Activated CD8-positive, alpha-beta memory T cell treated with anti-CD3 and anti-CD28 coated beads for 24 hours (primary cell): ENCODE measurements around the gene FMO3.

Experiments used
- DNase-seq: peaks from one replicate; pipeline ENCODE4 v3.0.0-alpha.2; 2020

Gene FMO3

DNA sequence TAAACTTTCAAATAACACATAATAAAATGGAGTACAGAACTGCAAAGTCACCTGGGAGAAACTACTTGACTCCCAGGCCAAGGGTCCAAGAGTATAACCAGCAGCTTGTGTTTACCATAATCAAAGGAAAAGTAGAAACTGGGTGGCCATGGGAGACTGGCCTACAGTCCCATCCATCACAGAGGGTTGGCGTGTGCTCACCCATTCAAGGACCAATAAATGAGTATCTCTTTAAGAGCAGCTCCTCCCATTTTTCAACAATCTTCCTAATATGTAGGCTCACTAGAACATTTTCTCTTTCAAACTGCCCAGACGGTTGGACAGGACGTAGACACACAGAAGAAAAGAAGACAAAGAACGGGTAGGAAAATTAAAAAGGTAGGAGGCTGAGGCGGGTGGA, at the start of gene FMO3:
Gene FMO3 (plus strand): TSS at position 302 of the 400 bp plus-strand sequence. CDS start 1,754 bp downstream, outside the sequence.
- DNase-seq: no peak

- DNase-seq: no peak
Observed at GRCh38 chr1:171048014-171048413, 42.7 kb upstream of the FMO3 start.

- no peak for DNase-seq
Observed at GRCh38 chr1:171052977-171053376, 37.7 kb upstream of the FMO3 start.

GRCh38 chr1:171055966-171056643, 34.6 kb upstream of the FMO3 start:
- DNase-seq: no peak

DNA sequence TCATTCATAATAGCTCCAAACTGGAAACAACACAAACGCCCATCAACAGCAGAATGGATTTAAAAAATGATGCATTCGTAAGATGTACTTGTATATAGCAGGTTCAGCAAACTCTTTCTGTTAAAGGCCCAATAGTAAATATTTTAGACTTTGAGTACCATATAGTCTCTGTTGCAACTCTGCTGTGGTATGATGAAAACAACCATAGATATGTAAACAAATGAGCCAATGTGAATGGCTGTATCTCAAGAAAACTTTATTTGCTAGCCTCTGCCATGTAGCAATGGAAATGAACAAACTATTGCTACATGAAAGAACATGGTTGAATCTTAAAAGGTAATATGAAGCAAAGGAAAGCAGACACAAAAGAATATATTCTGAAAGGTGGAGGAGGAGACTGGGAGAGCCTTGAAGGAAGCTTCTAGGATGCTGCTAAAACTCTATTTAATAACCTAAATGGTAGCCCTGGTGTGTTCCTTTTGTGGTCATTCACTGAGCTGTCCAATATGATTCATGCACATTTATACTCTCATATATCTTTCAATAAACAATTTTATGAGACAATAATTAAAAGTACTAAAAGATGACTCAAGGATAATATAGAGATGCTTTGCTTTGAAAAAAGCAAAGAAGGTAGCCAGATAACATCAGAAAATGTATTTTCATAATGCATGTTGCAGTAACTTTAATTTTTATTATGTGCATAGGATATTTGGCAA, 29.1 kb upstream of the FMO3 start:
- no peak for DNase-seq

- DNase-seq: no peak
Observed at GRCh38 chr1:171062902-171063301, 27.8 kb upstream of the FMO3 start.

DNA sequence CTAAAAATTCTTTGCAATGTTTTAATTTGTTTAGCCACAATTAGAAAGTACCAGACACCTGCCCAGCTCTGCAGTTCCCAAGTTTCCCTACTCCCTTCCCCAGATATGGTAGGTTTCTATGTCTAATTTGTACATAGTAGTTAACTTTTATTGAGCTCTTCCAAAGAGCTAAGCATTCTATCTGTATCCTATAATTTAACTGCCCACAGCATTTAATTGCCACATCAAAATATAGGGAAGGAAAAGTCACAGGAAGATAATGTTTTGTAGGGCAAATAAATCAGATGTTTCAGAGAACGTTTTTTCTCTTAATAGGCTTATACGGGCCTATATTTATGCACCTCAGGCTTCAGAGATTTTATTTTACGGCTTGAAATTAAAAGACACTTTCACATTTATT, 15.7 kb upstream of the FMO3 start:
- no peak for DNase-seq

DNA sequence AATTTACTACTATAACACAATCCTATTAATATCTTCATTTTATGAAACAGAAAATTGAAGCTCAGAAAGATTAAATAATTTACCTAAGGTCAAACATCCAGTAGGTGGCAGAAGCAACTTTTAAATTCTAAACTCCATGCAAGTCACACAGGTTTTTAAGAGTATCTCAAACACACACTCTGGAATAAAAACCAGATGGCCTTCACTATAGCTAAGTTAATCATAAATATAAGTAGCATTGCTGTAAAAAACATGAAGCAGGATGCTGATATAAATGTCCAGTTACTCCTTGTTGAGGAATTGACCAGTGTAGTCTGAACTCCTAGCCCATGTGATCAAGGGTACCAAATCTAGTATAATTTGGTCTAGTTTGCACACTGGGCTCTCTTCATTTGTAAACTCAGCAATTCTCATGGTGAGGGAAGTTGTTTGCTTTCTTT, 9.4 kb upstream of the FMO3 start:
- DNase-seq: no peak

GRCh38 chr1:171081763-171082201, 8.9 kb upstream of the FMO3 start:
- no peak for DNase-seq

DNA sequence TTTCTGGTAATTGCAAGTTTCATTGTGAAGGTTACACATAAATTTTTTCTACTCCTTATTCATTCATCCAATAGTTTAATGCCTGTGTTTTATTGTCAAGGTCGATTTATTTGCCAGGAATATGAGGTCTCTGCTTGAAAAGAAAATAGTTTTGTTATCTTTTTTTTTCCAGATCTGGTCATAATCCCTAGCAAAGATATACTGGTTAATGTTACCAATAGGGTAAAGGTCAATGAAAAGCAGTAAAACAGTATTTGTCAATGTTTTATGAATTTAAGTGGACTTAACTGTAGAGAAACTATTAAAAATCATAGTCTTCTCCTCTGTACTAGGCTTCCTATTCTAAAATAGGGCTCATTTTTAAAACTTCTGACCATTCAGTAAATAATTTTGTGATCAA, 8.1 kb upstream of the FMO3 start:
- no peak for DNase-seq

DNA sequence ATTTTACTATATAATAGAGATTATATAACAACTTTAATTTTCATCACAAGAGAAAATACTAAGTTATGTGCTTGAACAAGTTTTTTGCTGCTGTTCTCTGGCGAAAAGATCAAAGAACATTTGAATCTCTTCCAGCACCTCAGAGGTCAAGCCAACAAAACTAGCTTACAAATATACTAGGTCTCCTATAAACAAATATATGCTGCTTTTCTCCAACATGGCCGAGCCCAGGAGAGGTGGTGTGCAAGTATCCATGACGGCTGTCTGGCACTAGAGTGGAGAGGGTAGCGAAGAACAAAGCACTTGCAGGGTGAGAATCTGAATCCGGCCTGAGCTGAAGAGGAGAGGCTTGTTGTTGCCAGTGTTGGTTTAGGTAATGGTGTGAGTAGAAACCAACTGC, 7.5 kb upstream of the FMO3 start:
- DNase-seq: no peak

GRCh38 chr1:171084091-171084490, 6.6 kb upstream of the FMO3 start:
- DNase-seq: no peak

DNA sequence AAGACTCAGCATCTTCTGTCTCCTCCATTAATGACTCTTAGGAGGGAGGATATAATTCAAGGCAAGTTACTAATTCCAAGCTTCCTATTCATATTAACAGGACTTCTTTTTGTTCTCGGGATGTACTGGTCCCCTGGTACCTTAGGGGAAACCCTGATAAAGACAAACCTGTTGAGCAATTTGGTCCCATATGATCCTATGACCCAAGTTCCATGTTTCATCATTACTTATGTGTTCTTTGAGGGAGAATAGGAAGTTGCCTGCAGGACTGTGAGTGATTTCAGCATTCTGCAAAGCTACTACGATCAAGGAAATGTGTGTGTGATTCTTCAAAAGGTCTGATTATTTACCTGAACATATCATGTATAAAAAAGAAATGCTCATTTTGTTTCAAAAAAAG, 5.8 kb upstream of the FMO3 start:
- no peak for DNase-seq

- no peak for DNase-seq
Observed at GRCh38 chr1:171087896-171088295, 2.8 kb upstream of the FMO3 start.

- no peak for DNase-seq
Observed at GRCh38 chr1:171103862-171104261, 13.2 kb downstream of the FMO3 start.

DNA sequence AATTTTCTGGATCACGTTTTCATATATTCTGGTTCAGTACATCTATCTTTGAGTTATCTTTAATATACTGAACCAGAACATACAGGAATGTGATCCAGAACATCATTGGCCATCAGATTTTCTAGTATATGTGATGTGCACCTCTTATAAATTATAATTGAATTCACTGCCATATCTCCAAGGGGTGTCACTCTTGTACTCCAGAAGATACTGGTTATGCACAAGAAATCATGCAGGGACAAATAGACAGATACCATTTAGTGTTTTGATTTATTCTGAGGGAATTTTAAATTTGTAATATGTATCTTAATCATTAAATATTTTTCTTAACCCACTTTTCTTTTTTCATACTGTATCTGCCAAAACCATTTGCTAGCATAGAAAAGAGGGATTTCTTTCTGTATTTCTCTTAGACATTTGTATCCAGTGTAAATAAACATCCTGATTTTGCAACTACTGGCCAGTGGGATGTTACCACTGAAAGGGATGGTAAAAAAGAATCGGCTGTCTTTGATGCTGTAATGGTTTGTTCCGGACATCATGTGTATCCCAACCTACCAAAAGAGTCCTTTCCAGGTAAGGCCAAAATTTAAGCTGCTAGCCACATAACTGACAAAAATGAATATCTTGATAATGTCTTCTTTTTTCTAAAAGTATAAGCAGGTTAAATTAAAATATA, 16.7 kb downstream of the FMO3 start:
- no peak for DNase-seq

DNA sequence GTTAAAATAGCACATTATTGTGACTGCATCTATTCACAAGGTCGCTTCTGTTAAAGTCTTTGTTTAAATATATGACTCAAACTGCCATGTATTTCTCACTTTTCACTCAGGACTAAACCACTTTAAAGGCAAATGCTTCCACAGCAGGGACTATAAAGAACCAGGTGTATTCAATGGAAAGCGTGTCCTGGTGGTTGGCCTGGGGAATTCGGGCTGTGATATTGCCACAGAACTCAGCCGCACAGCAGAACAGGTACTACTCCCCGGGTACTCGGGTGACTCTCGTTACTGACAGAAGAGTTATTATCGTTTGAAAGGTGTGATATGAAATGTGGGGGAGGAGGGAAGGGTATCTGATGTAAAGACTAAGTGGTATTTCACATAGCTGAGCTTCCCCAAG, 17.3 kb downstream of the FMO3 start:
- no peak for DNase-seq

DNA sequence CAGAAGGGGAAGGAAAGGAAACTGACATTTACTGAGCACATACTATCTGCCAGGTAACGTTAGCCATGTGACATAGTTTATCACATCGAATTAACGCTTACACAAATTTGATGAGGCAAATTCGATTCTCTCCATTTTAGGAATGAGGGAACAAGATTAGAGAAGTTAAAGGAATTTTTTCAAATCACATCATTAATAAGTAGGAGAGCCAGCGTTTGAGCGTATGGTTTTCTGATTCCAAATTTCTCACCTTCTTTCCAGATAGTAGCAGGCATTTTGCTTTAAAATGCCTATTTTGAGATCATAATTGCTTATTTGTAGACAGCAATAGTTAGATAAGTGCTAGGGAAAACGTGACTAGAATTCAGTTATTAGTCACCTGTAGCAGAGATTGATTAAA, 19.3 kb downstream of the FMO3 start:
- DNase-seq: no peak

GRCh38 chr1:171110621-171111326, 20.1 kb downstream of the FMO3 start:
- no peak for DNase-seq

DNA sequence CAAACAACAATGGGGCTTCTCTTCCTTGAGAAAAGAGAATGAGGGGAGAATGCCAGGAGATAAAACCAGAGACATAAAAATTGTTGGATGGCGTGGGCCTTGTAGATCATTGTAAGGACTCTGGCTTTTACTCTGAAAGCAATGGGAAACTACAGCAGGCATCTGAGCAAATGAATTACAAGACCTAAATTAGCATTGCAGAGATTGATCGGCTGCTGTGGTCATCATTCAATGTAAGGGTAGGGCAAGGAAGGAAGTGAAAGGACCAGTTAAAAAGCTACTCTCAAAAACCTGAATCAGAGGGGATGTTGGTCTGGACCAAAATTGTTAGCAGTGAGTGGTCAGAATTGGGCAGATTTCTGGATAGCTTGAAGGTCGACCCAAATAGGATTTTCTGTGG, 21.4 kb downstream of the FMO3 start:
- DNase-seq: no peak

DNA sequence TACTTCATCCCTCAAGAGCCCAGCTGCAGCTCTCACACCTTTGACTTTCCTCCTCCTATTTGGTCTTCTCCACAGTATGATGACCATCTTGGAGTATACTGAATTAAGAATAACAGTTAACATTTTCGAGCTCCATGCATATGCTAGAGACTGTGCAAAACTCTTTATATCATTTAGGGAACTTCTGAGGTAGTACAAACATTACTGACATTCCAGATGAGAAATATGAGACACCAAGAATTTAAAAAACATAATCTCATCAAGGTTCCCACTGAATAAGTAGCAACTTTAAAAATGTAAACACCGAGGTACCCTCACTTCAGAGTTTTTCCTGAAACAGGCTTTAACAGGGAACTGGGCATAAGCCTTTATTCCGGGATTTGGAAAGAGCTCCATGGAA, 22.7 kb downstream of the FMO3 start:
- DNase-seq: no peak

- no peak for DNase-seq
Observed at GRCh38 chr1:171115280-171115897, 24.7 kb downstream of the FMO3 start.

DNA sequence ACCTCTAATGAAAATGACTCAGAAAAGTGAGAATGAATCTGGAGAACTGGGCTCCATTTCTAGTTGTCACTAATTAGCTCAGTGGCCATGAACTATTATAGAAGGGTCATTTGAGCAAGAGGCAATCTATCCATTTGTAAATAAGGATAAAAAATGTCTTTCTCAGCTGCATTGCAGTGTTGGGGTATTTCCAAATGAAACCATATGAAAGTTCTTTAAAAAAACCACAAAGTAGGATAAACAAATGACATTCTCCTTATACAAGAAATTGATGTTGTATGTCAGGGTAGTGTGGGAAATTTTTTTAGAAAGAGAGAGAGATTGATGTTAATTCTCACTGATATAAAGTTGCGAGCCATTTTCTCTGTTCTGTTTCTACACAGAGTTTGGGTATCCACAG, 26.0 kb downstream of the FMO3 start:
- no peak for DNase-seq
